Subcutaneous abdominal adipose tissue (tissue), 5 donors: Measurements from ENCODE around the gene ZNF136.
A peak's percentile ranks its signal among the peaks of the same experiment; 100 is the strongest.

Experiments
- H3K27ac ChIP-seq: one replicate; pipeline ENCODE4 v1.7.0; 2013; ENCODE audit warnings: low read depth, mild to moderate bottlenecking, inconsistent platforms, low read length, moderate library complexity
- H3K27me3 ChIP-seq, 5 donors: one replicate each; pipeline ENCODE4 v1.7.0; 2013; ENCODE audit warnings: low read length in 5 of 5, inconsistent platforms in 1 of 5; ENCODE audit not compliant: control insufficient read depth in 5 of 5, insufficient read depth in 4 of 5
- H3K36me3 ChIP-seq, 5 donors: one replicate each; pipeline ENCODE4 v1.7.0; 2013; ENCODE audit warnings: low read length in 5 of 5; ENCODE audit not compliant: control insufficient read depth in 5 of 5, insufficient read depth in 5 of 5
- H3K4me1 ChIP-seq, 5 donors: one replicate each; pipeline ENCODE4 v1.7.0; 2013; ENCODE audit warnings: low read length in 5 of 5, mild to moderate bottlenecking in 3 of 5, moderate library complexity in 1 of 5; ENCODE audit not compliant: control insufficient read depth in 5 of 5, insufficient read depth in 5 of 5
- H3K4me3 ChIP-seq, 5 donors: one replicate each; pipeline ENCODE4 v1.7.0; 2013; ENCODE audit warnings: low read length in 5 of 5, low read depth in 1 of 5
- H3K9ac ChIP-seq, 5 donors: one replicate each; pipeline ENCODE4 v1.7.0; 2013; ENCODE audit warnings: low read length in 5 of 5, mild to moderate bottlenecking in 4 of 5, moderate library complexity in 3 of 5
- H3K9me3 ChIP-seq, 5 donors: one replicate each; pipeline ENCODE4 v1.7.0; 2013; ENCODE audit warnings: low read length in 5 of 5; ENCODE audit not compliant: control insufficient read depth in 5 of 5
- donor health status: healthy.
- donor health status: healthy.
- donor health status: healthy.
- donor health status: healthy.
- donor health status: healthy.

ZNF136 gene

DNA sequence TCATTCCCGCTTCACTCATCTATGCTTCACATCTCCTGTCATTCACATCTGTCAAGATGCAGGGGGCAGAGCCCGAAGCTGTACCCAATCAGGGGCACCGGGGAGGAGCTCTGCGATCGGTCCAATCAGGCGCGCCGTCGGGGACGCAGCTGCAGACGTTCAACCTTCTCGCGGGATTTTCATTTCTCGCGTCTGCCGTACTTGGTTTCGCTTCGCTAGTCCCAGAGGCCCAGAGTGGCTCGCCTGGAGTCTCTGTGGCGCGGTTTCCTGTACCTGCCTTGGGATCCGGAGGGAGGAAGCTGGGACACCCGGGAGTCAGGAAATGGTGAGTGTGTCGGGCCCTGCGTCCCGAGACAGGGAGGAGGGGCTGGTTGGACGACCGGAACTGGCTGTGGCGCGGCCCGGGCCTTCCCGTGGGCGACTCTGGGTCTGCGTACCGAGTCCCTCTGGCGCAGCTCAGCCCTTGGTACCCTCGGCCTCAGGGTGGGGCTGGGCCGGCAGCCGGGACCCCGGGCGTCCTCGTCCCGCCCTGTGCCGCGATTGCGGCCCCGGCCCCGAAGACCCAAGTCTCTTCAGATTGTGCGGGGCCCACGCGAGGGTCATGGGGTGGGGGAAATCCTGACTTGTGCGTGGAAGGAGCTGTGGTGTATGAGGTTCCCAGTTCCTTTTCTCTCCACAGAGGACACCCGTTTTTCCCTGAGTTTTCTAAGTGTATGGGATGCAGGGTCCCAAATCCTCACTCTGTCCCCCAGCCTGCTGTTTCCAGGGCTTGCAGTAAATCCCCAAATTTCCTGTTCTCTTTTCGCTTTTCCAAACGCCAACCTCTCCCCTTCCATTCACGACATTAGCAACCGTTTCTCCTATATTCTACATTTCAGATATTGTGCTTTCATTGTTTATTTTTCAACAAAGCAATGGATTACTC is at the start of gene ZNF136:
TSS of gene ZNF136 (plus strand) at position 215 of the 925 bp plus-strand sequence. CDS start at position 323, 108 bp downstream.
- H3K9me3 ChIP-seq: no peaks in the 10 kb centered on the region
- peak within 1 kb of the TSS; percentile 91 to 96 (median 94) for H3K4me3 ChIP-seq
- H3K36me3 ChIP-seq: peaks cover 0 to 7% (median 0%) of the 10 kb centered on the region in 5 donors
- H3K27me3 ChIP-seq: no peaks in the 10 kb centered on the region
- peak within 1 kb of the TSS; percentile 89 for H3K27ac ChIP-seq
- H3K4me1 ChIP-seq: peaks cover 11 to 33% (median 24%) of the 10 kb centered on the region in 5 donors
- peak within 1 kb of the TSS; percentile 95 to 99 (median 97) for H3K9ac ChIP-seq

DNA sequence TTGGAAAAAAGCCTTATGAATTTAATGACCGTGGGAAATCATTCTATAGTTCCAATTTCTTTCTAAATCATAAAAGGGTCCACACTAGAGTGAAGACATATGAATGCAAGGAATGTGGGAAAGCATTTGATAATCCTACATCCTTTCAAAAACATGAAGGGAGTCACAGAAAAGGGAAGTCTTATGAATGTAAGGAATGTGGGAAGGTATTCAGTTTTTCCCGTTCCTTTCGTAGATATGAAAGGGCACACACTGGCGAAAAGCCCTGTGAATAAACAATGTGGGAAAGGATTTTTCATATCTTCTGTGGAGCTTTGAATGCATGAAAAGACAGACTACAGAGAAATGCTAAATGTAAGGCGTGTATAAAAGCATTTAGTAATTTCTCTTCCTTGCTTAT is 49.8 kb upstream of the ZNF136 start:
- H3K4me3 ChIP-seq: no peak overlapping the region
- H3K4me1 ChIP-seq: peaks cover 0 to 3% (median 0%) of the 10 kb centered on the region in 5 donors
- peak overlapping the region in 1 of 5 donors; percentile 2 for H3K9ac ChIP-seq
- H3K27me3 ChIP-seq: no peaks in the 10 kb centered on the region
- H3K9me3 ChIP-seq: peaks cover 8 to 28% (median 16%) of the 10 kb centered on the region in 5 donors
- no peak overlapping the region for H3K27ac ChIP-seq
- H3K36me3 ChIP-seq: peaks cover 20 to 33% (median 24%) of the 10 kb centered on the region in 5 donors

DNA sequence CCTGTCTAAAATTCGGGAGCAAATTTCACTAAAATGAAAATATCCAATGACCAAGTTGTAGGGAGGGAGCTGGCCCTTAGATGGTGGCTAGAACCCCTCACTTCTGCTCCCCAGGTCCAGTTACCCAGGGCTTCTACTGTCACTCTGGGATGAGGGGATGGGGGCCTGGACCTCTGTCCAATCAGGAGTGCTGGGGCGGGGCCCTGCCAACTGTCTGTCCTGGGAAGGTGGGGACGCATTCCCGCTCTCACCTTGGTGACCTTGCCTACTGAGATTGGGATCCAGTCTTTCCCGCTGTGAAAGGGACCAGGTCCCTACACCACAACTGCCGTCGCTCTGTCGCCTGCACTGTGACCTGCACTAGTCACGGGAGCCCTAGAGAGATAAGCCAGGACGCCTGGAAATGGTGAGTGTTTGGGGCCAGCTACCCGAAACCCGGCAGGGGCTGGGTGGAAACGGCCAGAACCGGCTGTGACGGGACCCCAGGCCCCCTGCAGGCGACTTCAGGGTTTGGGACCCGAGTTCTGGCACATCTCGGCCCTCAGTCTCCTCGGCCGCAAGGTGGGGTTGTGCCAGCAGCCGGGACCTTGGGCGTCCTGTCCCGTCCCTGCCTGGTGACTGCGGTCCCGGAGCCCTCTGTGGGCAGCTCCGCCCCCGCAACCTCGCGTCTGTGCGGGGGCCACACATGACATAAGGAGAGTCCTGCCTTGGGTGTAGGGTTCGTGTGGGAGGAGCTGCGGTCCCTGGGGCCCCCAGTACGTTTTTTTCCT is 45.5 kb upstream of the ZNF136 start:
- no peaks in the 10 kb centered on the region for H3K27me3 ChIP-seq
- H3K4me1 ChIP-seq: peaks cover 0 to 3% (median 0%) of the 10 kb centered on the region in 5 donors
- no peak overlapping the region for H3K9ac ChIP-seq
- no peak overlapping the region for H3K4me3 ChIP-seq
- no peak overlapping the region for H3K27ac ChIP-seq
- H3K36me3 ChIP-seq: peaks cover 5 to 12% (median 7%) of the 10 kb centered on the region in 5 donors
- peaks cover 3 to 17% (median 10%) of the 10 kb centered on the region in 5 donors for H3K9me3 ChIP-seq

DNA sequence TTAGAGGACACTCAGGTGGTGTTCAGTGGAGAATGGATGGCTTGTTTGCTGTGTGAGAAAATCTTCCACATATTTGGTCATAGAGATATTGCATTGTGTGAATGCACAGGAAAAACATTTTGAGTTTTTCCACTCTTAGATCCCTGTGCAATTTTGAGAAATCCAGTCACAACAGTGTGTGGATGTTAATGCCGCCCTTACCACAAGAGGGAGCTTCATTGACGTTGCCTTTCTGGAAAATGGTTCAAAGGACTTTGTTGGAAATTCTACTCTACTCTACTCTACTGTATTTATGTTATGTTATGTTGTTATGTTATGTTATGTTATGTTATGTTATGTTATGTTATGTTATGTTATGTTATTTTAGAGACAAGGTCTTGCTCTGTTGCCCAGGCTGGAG is 36.2 kb upstream of the ZNF136 start:
- Histone ChIP-seq H3K36me3 (no peaks in the 10 kb centered on the region), H3K9ac (no peak overlapping the region), H3K27ac (no peak overlapping the region), H3K4me3 (no peak overlapping the region), H3K9me3 (peaks cover 1 to 8% (median 7%) of the 10 kb centered on the region in 5 donors), H3K4me1 (no peaks in the 10 kb centered on the region), H3K27me3 (no peaks in the 10 kb centered on the region)

DNA sequence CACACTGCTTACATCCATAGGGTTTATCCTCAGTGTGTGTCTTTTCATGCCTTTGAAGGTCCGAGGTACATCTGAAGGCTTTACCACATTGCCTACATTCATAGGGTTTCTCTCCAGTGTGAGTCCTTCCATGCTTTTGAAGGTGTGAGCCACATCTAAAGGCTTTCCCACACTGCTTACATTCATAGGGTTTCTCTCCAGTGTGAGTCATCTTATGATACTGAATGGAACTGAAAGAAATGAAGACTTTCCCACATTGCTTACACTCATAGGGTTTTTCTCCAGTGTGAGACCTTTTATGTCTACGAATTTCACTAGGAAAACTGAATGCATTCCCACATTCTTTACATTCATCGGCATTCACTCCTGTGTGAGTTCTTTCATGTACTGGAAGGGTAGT is 29.8 kb upstream of the ZNF136 start:
- peaks cover 22 to 43% (median 34%) of the 10 kb centered on the region in 5 donors for H3K36me3 ChIP-seq

DNA sequence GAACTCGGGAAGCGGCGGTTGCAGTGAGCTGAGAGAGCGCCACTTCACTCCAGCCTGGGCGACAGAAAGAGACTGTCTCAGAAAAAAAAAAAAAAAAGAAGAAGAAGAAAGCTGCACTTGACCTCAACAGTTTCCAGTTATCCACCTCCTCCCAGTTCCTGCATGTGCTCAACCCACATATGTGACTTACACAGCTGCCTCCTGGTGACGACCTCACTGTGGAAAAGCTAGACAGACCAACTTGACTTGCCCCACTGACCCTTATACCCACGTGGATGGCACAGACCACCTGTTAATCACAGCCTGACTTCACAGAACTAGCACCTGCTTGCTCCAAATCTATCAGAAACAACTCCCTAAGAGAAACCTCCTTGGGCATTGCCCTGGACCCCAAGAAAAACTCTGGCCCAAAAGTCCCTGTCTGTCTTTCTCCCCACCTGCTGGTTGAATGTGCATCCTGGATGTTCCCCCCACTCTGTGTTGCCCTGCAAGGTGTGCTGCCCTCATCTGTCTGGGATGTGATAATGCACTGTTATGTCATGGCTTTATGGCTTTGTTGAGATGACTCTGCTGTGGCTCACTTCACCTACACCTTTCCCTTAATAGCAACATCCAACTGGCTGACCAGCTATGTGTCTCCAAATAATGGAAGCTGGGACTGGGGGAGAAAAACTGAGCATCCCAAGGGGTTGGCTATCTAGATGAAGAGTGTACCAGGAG is 25.5 kb upstream of the ZNF136 start:
- H3K4me1 ChIP-seq: peaks cover 5 to 30% (median 23%) of the 10 kb centered on the region in 5 donors
- peaks cover 14 to 17% (median 16%) of the 10 kb centered on the region in 5 donors for H3K9me3 ChIP-seq
- no peak overlapping the region for H3K9ac ChIP-seq
- H3K4me3 ChIP-seq: no peak overlapping the region
- no peak overlapping the region for H3K27ac ChIP-seq
- H3K27me3 ChIP-seq: no peaks in the 10 kb centered on the region
- H3K36me3 ChIP-seq: peaks cover 20 to 39% (median 28%) of the 10 kb centered on the region in 5 donors

More for the DNA sequence above, 29.8 kb upstream of the ZNF136 start:
- Histone ChIP-seq H3K4me1 (no peaks in the 10 kb centered on the region), H3K27ac (no peak overlapping the region), H3K27me3 (no peaks in the 10 kb centered on the region), H3K4me3 (peak overlapping the region in 4 of 5 donors; percentile 1 to 46 (median 30)), H3K9ac (no peak overlapping the region), H3K9me3 (peaks cover 22 to 30% (median 29%) of the 10 kb centered on the region in 5 donors)

DNA sequence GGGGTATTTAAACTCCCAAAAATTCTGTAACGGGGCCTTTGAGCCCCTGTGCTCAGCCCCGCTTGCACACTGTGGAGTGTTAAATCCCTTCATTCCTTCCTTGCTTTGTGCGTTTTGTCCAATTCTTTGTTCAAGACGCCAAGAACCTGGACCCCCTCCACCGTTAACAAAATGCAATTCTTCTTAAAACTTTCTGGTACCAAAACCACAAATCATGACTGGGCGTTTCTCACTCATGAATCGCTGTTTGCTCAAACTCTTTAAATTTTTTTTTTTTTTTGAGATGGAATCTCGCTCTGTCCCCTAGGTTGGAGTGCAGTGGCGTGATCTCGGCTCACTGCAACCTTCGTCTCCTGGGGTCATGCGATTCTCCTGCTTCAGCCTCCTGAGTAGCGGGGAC is 23.6 kb upstream of the ZNF136 start:
- H3K27ac ChIP-seq: no peak overlapping the region
- H3K36me3 ChIP-seq: peaks cover 5 to 23% (median 15%) of the 10 kb centered on the region in 5 donors

DNA sequence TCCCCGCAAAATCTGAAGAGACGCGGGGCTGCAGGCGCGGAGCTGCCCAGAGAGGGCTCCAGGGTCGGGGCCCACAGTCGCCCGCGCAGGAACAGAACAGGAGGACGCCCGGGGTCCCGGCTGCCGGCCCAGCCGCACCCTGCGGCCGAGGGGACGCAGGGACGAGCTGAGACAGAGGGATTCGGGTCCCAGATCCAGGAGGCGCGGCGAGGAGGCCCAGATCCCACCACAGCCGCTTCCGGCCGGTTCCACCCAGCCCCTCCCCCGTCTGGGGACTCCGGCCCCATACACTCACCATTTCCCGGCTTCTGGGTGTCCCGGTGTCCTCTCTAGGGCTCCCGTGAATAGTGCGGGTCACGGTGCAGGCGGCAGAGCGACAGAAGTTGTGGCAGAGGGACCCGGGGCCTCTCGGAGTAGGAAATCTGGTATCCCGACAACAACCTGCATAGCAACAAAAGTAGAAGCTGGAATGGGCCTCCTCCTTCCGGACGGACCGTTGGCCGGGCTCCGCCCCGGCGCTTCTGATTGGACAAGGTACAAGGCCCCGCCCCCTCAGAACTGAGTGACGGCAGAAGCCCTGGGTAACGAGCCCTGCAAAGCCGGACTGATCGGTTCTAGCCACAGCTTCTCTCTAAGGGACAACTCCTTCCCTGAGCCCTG is 22.9 kb upstream of the ZNF136 start, which contains the start of gene ZNF20:
TSS of gene ZNF20 (minus strand) at position 466 of the 660 bp plus-strand sequence. CDS start at position 298, 168 bp downstream.
- peak within 1 kb of the TSS in 4 of 5 donors; percentile 83 to 90 (median 88) for H3K9ac ChIP-seq

More for the DNA sequence above, 23.6 kb upstream of the ZNF136 start:
- peaks cover 5 to 30% (median 23%) of the 10 kb centered on the region in 5 donors for H3K4me1 ChIP-seq
- H3K9ac ChIP-seq: peak overlapping the region in 3 of 5 donors; percentile 87 to 90 (median 88)
- no peaks in the 10 kb centered on the region for H3K9me3 ChIP-seq
- H3K27me3 ChIP-seq: no peaks in the 10 kb centered on the region
- H3K4me3 ChIP-seq: peak overlapping the region; percentile 69 to 95 (median 88)

More for the DNA sequence above, 22.9 kb upstream of the ZNF136 start, which contains the start of gene ZNF20:
- Histone ChIP-seq H3K4me1 (peaks cover 5 to 30% (median 23%) of the 10 kb centered on the region in 5 donors), H3K36me3 (peaks cover 4 to 18% (median 11%) of the 10 kb centered on the region in 5 donors), H3K27me3 (no peaks in the 10 kb centered on the region), H3K4me3 (peak within 1 kb of the TSS; percentile 75 to 95 (median 88)), H3K9me3 (peaks cover 0 to under 1% (median 0%) of the 10 kb centered on the region in 5 donors), H3K27ac (peak within 1 kb of the TSS; percentile 69)
